AG10803 (cell line): Measurements from ENCODE around the gene TERT.

Experiments
- DNase-seq: peaks from one replicate; pipeline ENCODE4 v3.0.0; 2010; ENCODE audit warnings: low read depth
- H3K4me3 ChIP-seq: 2 replicates; pipeline ENCODE4 v1.5.1; 2011; ENCODE audit warnings: mild to moderate bottlenecking, low read length, control low read depth
- CTCF ChIP-seq: conservative IDR thresholded peaks from 2 replicates; pipeline ENCODE4 v1.5.1; 2011; ENCODE audit warnings: mild to moderate bottlenecking, low read length, control low read depth, inconsistent platforms

Gene TERT

GRCh38 chr5:1203311-1203967 is 91.4 kb downstream of the TERT start:
- no peak for TF ChIP-seq CTCF
- no peak overlapping the region for H3K4me3 ChIP-seq
- no peak for DNase-seq
